Colonic mucosa (tissue), 4 donors: Measurements from ENCODE around the gene GGT1. TPM values are rescaled to one million over a fixed set of nuclear protein-coding genes. Genes with fewer than 3 reads are reported as not detected.

ENCODE experiments used
- DNase-seq: peaks from one replicate; pipeline ENCODE4 v3.0.0-alpha.2; 2020
- H3K27ac ChIP-seq: fragments of 200-600 bp; one replicate; pipeline ENCODE4 v1.8.0; 2021
- H3K27me3 ChIP-seq: fragments of 200-600 bp; one replicate; pipeline ENCODE4 v1.8.0; 2021
- H3K36me3 ChIP-seq: fragments of 200-600 bp; one replicate; pipeline ENCODE4 v1.8.0; 2021
- H3K4me1 ChIP-seq: fragments of 200-600 bp; one replicate; pipeline ENCODE4 v1.8.0; 2021; ENCODE audit warnings: mild to moderate bottlenecking
- H3K4me3 ChIP-seq: fragments of 200-600 bp; one replicate; pipeline ENCODE4 v1.8.0; 2021
- H3K9ac ChIP-seq, 2 donors: one replicate each; pipeline ENCODE4 v1.7.0; 2013; ENCODE audit warnings: control low read depth in 2 of 2, low read depth in 2 of 2, low read length in 2 of 2
- H3K9me3 ChIP-seq: fragments of 200-600 bp; one replicate; pipeline ENCODE4 v1.8.0; 2021
- CTCF ChIP-seq: fragments of 200-600 bp; IDR thresholded peaks from one replicate; pipeline ENCODE4 v1.8.0; 2022; ENCODE audit warnings: antibody characterized with exemption, mild to moderate bottlenecking
- intact Hi-C: fragments of 100-400 bp; cut with DNase I; formaldehyde crosslinking; loops from one replicate; pipeline ENCODE4 v1.14.1; 2022
- total RNA-seq, 2 donors: library from RNA; stranded (reverse); fragmentation: NEBNext Ultra II Directional in 1 of 2; extraction: Animal tissue kit (Norgen Biotek cat#: 25700) in 1 of 2; gene quantifications; one replicate each; pipeline ENCODE4 v1.2.1, GENCODE V29; 2021
- donor health status: healthy.
- donor health status: DM: no; HTN: no; CAD: no.
- donor health status: DM: no; HTN: no; CAD: no.

GGT1 gene
- total RNA-seq, 2 donors from 2014 or later: 16.8 to 50.4 TPM

DNA sequence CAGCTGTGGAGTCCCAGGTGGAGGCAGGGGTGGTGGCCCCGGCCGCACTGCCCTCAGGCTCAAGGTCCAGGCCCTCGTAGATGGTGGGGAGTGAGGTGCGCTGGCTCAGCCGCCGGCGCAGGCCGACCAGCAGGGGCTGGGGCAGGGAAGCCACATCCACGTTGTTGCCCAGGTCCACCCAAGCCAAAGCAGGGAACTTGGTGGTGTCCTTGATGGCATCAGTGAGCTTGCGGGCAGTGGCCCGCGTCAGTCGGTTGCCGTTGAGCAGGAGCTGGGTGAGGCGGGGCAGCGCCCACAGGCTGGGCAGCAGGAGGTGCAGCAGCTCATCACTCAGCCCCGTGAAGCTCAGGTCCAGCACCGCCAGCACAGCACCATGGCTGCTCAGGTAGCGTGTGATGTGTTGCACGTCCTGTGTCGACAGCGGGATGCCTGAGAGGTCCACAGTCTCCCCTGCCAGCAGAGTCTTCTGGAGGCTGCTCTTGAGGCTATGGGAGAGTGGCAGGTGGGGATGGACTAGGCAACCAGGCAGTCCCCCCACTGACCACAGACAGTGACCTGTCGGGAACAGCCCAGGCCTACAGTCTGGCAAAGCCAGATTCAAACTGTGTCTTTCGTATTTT lies 17.0 kb upstream of the GGT1 start:
- Histone ChIP-seq H3K36me3 (no peaks in the 10 kb centered on the region), H3K9me3 (no peaks in the 10 kb centered on the region), H3K27ac (no peak overlapping the region), H3K27me3 (no peaks in the 10 kb centered on the region), H3K9ac (no peak overlapping the region), H3K4me1 (no peaks in the 10 kb centered on the region), H3K4me3 (no peak overlapping the region)
- no peak for DNase-seq
- intact Hi-C loops: no loop called here
- no peak for TF ChIP-seq CTCF

DNA sequence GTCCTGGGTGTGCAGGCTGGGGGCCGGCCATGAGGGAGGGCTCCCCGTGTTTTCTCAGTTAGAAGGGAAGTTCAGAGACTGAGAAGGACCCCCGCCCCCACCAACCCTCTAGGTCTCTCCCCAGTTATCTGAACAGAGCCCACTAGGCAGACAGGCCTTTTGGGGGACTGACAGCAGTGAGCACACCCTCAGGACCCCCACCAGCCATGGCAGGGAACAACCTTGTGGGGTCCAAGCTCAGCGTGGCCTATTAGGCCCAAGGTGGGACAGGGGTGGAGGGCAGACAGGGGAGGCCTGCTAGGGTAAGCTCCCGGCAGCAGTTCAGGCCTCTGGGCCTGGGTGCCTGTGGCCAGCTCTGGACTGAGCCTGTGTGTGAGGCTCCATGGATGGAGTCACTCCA lies 15.7 kb upstream of the GGT1 start:
- Histone ChIP-seq H3K4me3 (no peak overlapping the region), H3K9ac (no peak overlapping the region), H3K4me1 (no peaks in the 10 kb centered on the region), H3K27me3 (no peaks in the 10 kb centered on the region), H3K9me3 (no peaks in the 10 kb centered on the region), H3K27ac (no peak overlapping the region), H3K36me3 (no peaks in the 10 kb centered on the region)
- intact Hi-C loops: no loop called here
- no peak for DNase-seq
- TF ChIP-seq CTCF: no peak

- Histone ChIP-seq H3K36me3 (no peaks in the 10 kb centered on the region), H3K4me3 (no peak overlapping the region), H3K9ac (no peak overlapping the region), H3K27me3 (no peaks in the 10 kb centered on the region), H3K4me1 (no peaks in the 10 kb centered on the region), H3K27ac (no peak overlapping the region), H3K9me3 (no peaks in the 10 kb centered on the region)
- intact Hi-C loops: no loop called here
- DNase-seq: no peak
- no peak for TF ChIP-seq CTCF
Observed at GRCh38 chr22:24587948-24588347, 15.0 kb upstream of the GGT1 start.

DNA sequence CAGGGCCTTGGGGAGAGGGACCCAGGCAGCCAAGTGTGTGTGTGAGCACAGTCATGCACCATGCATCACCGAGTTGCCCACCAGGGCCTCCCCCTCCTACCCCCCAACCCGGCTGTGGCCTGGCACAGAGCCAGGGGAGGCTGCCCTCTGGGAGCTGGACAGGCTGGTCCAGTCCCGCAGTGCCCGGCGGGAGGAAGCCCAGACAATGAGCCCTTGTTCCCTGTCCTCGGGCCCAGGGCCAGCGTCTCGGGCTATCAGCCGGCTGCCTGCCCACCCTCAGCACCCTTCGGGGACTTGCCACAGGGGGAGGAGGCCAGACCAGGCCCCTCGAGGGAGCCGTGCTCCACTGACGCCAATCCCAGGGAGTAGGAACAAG lies 14.6 kb upstream of the GGT1 start:
- Histone ChIP-seq H3K9ac (no peak overlapping the region), H3K9me3 (no peaks in the 10 kb centered on the region), H3K27me3 (no peaks in the 10 kb centered on the region), H3K36me3 (no peaks in the 10 kb centered on the region), H3K27ac (no peak overlapping the region), H3K4me1 (no peaks in the 10 kb centered on the region), H3K4me3 (no peak overlapping the region)
- intact Hi-C loops: no loop called here
- no peak for TF ChIP-seq CTCF
- no peak for DNase-seq

DNA sequence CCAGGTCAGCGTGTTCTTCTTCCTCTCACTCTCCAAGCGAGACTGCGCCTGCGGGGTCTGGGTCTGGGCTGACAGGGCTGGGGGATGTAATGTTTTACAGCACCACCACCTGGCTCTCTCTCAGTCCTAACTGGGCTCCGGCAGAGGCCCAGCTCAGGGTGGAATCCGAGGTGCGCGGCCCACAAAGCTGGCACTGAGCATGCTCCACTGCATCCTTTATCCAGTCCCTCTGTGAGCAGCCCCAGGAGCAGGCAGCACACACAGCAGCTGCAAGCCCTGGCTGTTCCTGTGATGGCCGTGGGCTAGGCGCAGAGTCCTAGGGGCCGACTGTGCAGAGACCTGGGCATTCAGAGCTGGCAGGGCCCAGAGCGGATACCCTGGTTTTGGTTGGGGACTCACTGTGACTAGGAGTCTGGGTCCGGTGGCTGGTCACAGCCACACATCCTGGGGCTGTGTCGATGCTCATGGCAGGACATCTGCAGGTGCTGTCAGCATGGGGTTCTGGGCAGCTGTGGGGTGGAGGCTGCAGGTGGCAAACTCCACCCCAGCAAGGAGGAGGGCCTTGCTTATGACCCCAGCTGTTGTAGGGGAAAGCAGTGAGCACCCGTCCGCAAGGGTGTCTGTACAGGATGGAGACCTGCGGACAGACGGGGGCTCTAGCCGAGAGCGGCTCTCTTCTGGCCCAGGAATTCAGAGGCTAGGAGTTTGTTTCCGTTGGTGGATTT lies 14.1 kb upstream of the GGT1 start:
- Histone ChIP-seq H3K9ac (no peak overlapping the region), H3K27ac (no peak overlapping the region), H3K36me3 (no peaks in the 10 kb centered on the region), H3K4me3 (no peak overlapping the region), H3K4me1 (no peaks in the 10 kb centered on the region), H3K9me3 (no peaks in the 10 kb centered on the region), H3K27me3 (no peaks in the 10 kb centered on the region)
- TF ChIP-seq CTCF: no peak
- no peak for DNase-seq
- intact Hi-C loops: no loop called here
